Fibroblast of lung (primary cell): ENCODE measurements around the gene MRPL38.

Experiments used
- EZH2 ChIP-seq: IDR thresholded peaks from 2 replicates; pipeline ENCODE4 v1.5.1; 2012; ENCODE audit warnings: low read length, control low read depth, mild to moderate bottlenecking; ENCODE audit errors: missing control alignments
- TF ChIP-seq, protein P1 (sequence below), 2 donors: IDR thresholded peaks in 1 of 2; conservative IDR thresholded peaks in 1 of 2; 1 replicate in 1 of 2; 2 replicates in 1 of 2; pipeline ENCODE4 v1.5.1; 2011 to 2012; ENCODE audit warnings: low read length in 2 of 2, control low read depth in 1 of 2, inconsistent platforms in 1 of 2, low read depth in 1 of 2, mild to moderate bottlenecking in 1 of 2

DNA sequence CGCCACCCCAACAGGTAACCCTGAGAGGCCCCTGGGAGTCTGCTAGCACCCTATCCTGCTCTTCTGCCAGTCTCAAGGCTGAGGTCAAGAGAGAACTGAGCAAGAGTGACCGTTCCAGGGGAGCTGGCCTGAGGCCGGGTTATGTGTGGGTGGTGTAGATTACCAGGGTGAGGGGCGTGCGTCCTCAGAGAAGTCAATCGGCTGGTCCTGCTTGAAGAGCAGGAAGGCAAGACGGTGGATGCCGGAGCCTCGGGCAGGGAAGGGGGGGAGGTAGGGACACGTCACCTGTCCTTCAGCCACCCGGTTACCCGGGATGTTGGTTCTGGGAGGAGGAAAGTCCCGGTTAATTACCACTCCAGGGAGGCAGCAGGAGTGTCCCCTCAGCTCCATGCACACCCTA is 5.3 kb downstream of the MRPL38 start:
- TF ChIP-seq, protein P1, sequence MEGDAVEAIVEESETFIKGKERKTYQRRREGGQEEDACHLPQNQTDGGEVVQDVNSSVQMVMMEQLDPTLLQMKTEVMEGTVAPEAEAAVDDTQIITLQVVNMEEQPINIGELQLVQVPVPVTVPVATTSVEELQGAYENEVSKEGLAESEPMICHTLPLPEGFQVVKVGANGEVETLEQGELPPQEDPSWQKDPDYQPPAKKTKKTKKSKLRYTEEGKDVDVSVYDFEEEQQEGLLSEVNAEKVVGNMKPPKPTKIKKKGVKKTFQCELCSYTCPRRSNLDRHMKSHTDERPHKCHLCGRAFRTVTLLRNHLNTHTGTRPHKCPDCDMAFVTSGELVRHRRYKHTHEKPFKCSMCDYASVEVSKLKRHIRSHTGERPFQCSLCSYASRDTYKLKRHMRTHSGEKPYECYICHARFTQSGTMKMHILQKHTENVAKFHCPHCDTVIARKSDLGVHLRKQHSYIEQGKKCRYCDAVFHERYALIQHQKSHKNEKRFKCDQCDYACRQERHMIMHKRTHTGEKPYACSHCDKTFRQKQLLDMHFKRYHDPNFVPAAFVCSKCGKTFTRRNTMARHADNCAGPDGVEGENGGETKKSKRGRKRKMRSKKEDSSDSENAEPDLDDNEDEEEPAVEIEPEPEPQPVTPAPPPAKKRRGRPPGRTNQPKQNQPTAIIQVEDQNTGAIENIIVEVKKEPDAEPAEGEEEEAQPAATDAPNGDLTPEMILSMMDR (conservative IDR thresholded peaks at IDR 0.05 in 1 of 2, IDR thresholded peaks at IDR 0.05 in 1 of 2; ENCODE audit: low read depth in 1 of 2, low read length in 2 of 2), result no peak
- no peak for TF ChIP-seq EZH2
